Measurements from ENCODE around the gene MYO18B. TPM values are rescaled to one million over a fixed set of nuclear protein-coding genes. Genes with fewer than 3 reads are reported as not detected.

MYO18B gene
- total RNA-seq, 1 donor from 2014 or later, result 1.9 TPM

- Mint-ChIP-seq H3K9me3 (ENCODE audit: low read depth) (no peaks in the 10 kb centered on the region), H3K4me1 (ENCODE audit: low read depth) (peaks cover 31% of the 10 kb centered on the region), H3K36me3 (ENCODE audit: insufficient read depth) (no peaks in the 10 kb centered on the region), H3K27me3 (peaks cover 12% of the 10 kb centered on the region), H3K27ac (no peak overlapping the region), H3K4me3 (ENCODE audit: low read depth) (no peak overlapping the region)
- TF ChIP-seq CTCF (IDR thresholded peaks at IDR 0.05; ENCODE audit: unreplicated experiment), result no peak
- no peak for DNase-seq (ENCODE audit: low spot score, unreplicated experiment)
Observed at GRCh38 chr22:25908755-25909154, 166.8 kb downstream of the MYO18B start.

- no peaks in the 10 kb centered on the region for H3K9me3 Mint-ChIP-seq (ENCODE audit: low read depth)
- peak overlapping the region; percentile 48 for H3K4me3 Mint-ChIP-seq (ENCODE audit: low read depth)
- no peak for TF ChIP-seq CTCF (IDR thresholded peaks at IDR 0.05; ENCODE audit: unreplicated experiment)
- peaks cover 31% of the 10 kb centered on the region for H3K4me1 Mint-ChIP-seq (ENCODE audit: low read depth)
- no peak for DNase-seq (ENCODE audit: low spot score, unreplicated experiment)
- peak overlapping the region; percentile 29 for H3K27ac Mint-ChIP-seq
- H3K27me3 Mint-ChIP-seq, result peaks cover 8% of the 10 kb centered on the region
- H3K36me3 Mint-ChIP-seq (ENCODE audit: insufficient read depth), result no peaks in the 10 kb centered on the region
Observed at GRCh38 chr22:25909614-25910387, 167.8 kb downstream of the MYO18B start.

GRCh38 chr22:25911243-25911972 lies 169.4 kb downstream of the MYO18B start:
- Mint-ChIP-seq H3K4me1 (ENCODE audit: low read depth) (peaks cover 31% of the 10 kb centered on the region), H3K27ac (no peak overlapping the region), H3K4me3 (ENCODE audit: low read depth) (no peak overlapping the region), H3K27me3 (peaks cover 8% of the 10 kb centered on the region), H3K9me3 (ENCODE audit: low read depth) (peaks cover 2% of the 10 kb centered on the region), H3K36me3 (ENCODE audit: insufficient read depth) (peaks cover 2% of the 10 kb centered on the region)
- no peak for TF ChIP-seq CTCF (IDR thresholded peaks at IDR 0.05; ENCODE audit: unreplicated experiment)
- no peak for DNase-seq (ENCODE audit: low spot score, unreplicated experiment)

GRCh38 chr22:25919452-25919851 lies 177.5 kb downstream of the MYO18B start:
- Mint-ChIP-seq H3K9me3 (ENCODE audit: low read depth) (peaks cover 9% of the 10 kb centered on the region), H3K36me3 (ENCODE audit: insufficient read depth) (peaks cover 2% of the 10 kb centered on the region), H3K4me1 (ENCODE audit: low read depth) (no peaks in the 10 kb centered on the region), H3K4me3 (ENCODE audit: low read depth) (no peak overlapping the region), H3K27me3 (peaks cover 20% of the 10 kb centered on the region), H3K27ac (no peak overlapping the region)
- DNase-seq (ENCODE audit: low spot score, unreplicated experiment), result no peak
- TF ChIP-seq CTCF (IDR thresholded peaks at IDR 0.05; ENCODE audit: unreplicated experiment), result no peak

- Mint-ChIP-seq H3K4me1 (ENCODE audit: low read depth) (no peaks in the 10 kb centered on the region), H3K4me3 (ENCODE audit: low read depth) (no peak overlapping the region), H3K27me3 (peaks cover 20% of the 10 kb centered on the region), H3K36me3 (ENCODE audit: insufficient read depth) (no peaks in the 10 kb centered on the region), H3K27ac (no peak overlapping the region), H3K9me3 (ENCODE audit: low read depth) (peaks cover 7% of the 10 kb centered on the region)
- DNase-seq (ENCODE audit: low spot score, unreplicated experiment), result no peak
- no peak for TF ChIP-seq CTCF (IDR thresholded peaks at IDR 0.05; ENCODE audit: unreplicated experiment)
Observed at GRCh38 chr22:25922141-25922540, 180.2 kb downstream of the MYO18B start.

Measured in progenitor cell of endocrine pancreas (in vitro differentiated cells).